Measurements from ENCODE around the gene AMN1. TPM values are rescaled to one million over a fixed set of nuclear protein-coding genes. Genes with fewer than 3 reads are reported as not detected.

AMN1 gene
- total RNA-seq, 1 experiment from 2014 or later = 9.6 TPM

DNA sequence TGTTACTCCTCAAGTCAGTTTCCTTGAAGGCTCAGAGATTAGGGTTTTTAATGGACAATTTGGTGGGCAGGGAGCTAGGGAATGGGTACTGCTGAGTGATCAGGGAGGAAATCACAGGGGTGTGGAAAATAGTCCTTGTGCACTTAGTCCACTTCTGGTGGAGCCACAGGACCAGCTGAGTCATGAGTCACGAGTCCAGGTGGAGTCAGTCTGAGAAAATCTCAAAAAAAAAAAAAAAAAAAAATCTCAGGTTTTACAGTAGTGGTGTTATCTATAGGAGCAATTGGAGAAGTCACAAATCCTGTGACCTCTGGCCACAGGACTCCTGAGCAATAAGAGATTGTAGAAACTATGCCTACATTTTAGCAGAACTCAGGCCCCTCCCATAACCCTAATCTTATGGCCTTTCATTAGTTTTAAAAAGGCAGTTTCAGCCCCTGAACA, 28.2 kb upstream of the AMN1 start:
- H3K36me3 Mint-ChIP-seq (ENCODE audit: insufficient read depth in 1 of 3, low read depth in 3 of 3) = peaks cover 0 to 5% (median 3%) of the 10 kb centered on the region in 3 experiments; a peak in 3 of 7 replicates
- H3K27ac Mint-ChIP-seq = peak overlapping the region in 1 of 3 experiments; percentile 75; a peak in 1 of 7 replicates
- H4K20me1 ChIP-seq (ENCODE audit: control insufficient read depth, insufficient read depth, insufficient read length) = no peaks in the 10 kb centered on the region
- H2BK20ac ChIP-seq (ENCODE audit: low read depth, low read length, poor library complexity, severe bottlenecking) = no peak overlapping the region
- no peak overlapping the region for H2BK12ac ChIP-seq (ENCODE audit: insufficient read length, low read depth, low read length)
- WGBS (ENCODE audit: extremely low coverage, insufficient read length, low lambda C conversion rate) = no CpG with 5 or more reads among the region's 1 CpG
- TF ChIP-seq, protein P1, sequence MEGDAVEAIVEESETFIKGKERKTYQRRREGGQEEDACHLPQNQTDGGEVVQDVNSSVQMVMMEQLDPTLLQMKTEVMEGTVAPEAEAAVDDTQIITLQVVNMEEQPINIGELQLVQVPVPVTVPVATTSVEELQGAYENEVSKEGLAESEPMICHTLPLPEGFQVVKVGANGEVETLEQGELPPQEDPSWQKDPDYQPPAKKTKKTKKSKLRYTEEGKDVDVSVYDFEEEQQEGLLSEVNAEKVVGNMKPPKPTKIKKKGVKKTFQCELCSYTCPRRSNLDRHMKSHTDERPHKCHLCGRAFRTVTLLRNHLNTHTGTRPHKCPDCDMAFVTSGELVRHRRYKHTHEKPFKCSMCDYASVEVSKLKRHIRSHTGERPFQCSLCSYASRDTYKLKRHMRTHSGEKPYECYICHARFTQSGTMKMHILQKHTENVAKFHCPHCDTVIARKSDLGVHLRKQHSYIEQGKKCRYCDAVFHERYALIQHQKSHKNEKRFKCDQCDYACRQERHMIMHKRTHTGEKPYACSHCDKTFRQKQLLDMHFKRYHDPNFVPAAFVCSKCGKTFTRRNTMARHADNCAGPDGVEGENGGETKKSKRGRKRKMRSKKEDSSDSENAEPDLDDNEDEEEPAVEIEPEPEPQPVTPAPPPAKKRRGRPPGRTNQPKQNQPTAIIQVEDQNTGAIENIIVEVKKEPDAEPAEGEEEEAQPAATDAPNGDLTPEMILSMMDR (conservative IDR thresholded peaks at IDR 0.05) = no peak
- 0 out of 2 replicates have a peak, but pooled peaks cover 3% of the 10 kb centered on the region for H3K4me1 ChIP-seq (ENCODE audit: insufficient read depth, low read length)
- H3K18ac ChIP-seq (ENCODE audit: insufficient read length, low read depth, low read length) = no peak overlapping the region
- H3K23me2 ChIP-seq (ENCODE audit: insufficient read length, low read depth, low read length, poor library complexity, severe bottlenecking) = no peaks in the 10 kb centered on the region
- H3K9me3 ChIP-seq (ENCODE audit: control insufficient read depth, low read depth, low read length) = no peaks in the 10 kb centered on the region
- no peak overlapping the region for H2BK120ac ChIP-seq (ENCODE audit: low read depth, low read length, poor library complexity, severe bottlenecking)
- H3K79me2 ChIP-seq (ENCODE audit: insufficient read depth, low read length) = no peaks in the 10 kb centered on the region
- no peak overlapping the region for H3K23ac ChIP-seq (ENCODE audit: insufficient read length, low read depth, low read length)
- no peak overlapping the region for H3T11ph ChIP-seq (ENCODE audit: low read length)
- no peak overlapping the region for H3K4me2 ChIP-seq (ENCODE audit: insufficient read depth, insufficient read length, low read length)
- H3K27ac ChIP-seq (ENCODE audit: insufficient read length, low read depth, low read length) = no peak overlapping the region
- H2AFZ ChIP-seq (ENCODE audit: low read length) = no peak overlapping the region
- H3K4ac ChIP-seq (ENCODE audit: low read depth, low read length) = no peak overlapping the region
- no peak overlapping the region for H4K91ac ChIP-seq (ENCODE audit: insufficient read length, low read depth, low read length)
- no peaks in the 10 kb centered on the region for H3K79me1 ChIP-seq (ENCODE audit: insufficient read depth, low read depth, low read length, poor library complexity, severe bottlenecking)
- no peak overlapping the region for H2BK15ac ChIP-seq (ENCODE audit: low read depth, low read length)
- no peak overlapping the region for H3K56ac ChIP-seq (ENCODE audit: insufficient read length, low read depth, low read length)
- H2BK5ac ChIP-seq (ENCODE audit: insufficient read length, low read length) = no peak overlapping the region
- peaks cover 0 to 4% of the 10 kb centered on the region in 2 experiments; a peak in 2 of 5 replicates for H3K9me3 Mint-ChIP-seq
- no peaks in the 10 kb centered on the region for H3K27me3 Mint-ChIP-seq (ENCODE audit: low read depth)
- H3K14ac ChIP-seq (ENCODE audit: insufficient read depth, low read length) = no peak overlapping the region
- no peak for DNase-seq
- H3K4me3 Mint-ChIP-seq = no peak overlapping the region
- H3K27me3 ChIP-seq (ENCODE audit: insufficient read depth, low read length) = no peaks in the 10 kb centered on the region
- no peak overlapping the region for H4K8ac ChIP-seq (replicated peaks; ENCODE audit: insufficient read length, low read depth, low read length)
- no peak overlapping the region for H3K9ac ChIP-seq (ENCODE audit: extremely low read depth, insufficient read length, low read length)
- H4K5ac ChIP-seq (ENCODE audit: insufficient read length, low read depth, low read length) = no peak overlapping the region
- no peak overlapping the region for H2AK5ac ChIP-seq (ENCODE audit: insufficient read length, low read length)
- H3K4me1 Mint-ChIP-seq = peaks cover 19 to 28% of the 10 kb centered on the region in 2 experiments

Data from H9 (cell line).